ENCODE data around the gene SEMA6C.

Gene SEMA6C

GRCh38 chr1:151143057-151143435, 3.4 kb downstream of the SEMA6C start:
- H3K4me3 ChIP-seq (ENCODE audit: low read depth, low read length) = no peak overlapping the region

DNA sequence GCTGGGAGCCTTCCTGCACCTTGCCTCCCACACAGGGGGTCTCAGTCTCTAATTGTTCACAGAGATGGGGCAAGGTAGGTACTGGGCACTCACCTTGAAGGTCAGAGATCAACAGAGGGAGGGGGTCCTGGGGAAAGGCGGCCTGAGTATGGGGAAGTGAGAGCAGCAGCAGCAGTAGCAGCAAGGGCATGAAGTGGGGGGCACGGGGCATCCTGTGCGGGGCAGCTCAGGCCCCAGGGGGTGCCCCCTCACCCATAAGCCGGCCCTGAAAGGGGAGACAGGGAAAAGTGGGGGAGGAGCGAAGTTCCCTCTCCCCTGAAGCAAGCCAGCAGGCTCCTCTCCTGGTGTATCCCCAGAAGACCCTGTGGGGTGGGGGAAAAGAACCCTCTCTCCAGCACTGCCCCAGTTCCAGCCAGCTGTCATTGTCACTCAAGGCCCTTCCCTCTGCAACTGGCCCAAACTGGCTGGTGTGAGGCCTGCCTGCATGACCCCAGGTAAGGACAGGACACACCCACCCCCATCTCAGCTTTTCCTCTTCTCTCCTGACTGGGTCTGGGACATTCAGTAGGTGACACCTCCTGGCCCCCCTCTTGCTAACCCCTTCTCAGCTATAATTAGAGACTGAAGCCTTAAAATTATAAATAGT, 3.9 kb downstream of the SEMA6C start:
- H3K4me3 ChIP-seq (ENCODE audit: low read depth, low read length) = no peak overlapping the region
- TF ChIP-seq, protein P1, sequence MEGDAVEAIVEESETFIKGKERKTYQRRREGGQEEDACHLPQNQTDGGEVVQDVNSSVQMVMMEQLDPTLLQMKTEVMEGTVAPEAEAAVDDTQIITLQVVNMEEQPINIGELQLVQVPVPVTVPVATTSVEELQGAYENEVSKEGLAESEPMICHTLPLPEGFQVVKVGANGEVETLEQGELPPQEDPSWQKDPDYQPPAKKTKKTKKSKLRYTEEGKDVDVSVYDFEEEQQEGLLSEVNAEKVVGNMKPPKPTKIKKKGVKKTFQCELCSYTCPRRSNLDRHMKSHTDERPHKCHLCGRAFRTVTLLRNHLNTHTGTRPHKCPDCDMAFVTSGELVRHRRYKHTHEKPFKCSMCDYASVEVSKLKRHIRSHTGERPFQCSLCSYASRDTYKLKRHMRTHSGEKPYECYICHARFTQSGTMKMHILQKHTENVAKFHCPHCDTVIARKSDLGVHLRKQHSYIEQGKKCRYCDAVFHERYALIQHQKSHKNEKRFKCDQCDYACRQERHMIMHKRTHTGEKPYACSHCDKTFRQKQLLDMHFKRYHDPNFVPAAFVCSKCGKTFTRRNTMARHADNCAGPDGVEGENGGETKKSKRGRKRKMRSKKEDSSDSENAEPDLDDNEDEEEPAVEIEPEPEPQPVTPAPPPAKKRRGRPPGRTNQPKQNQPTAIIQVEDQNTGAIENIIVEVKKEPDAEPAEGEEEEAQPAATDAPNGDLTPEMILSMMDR (IDR thresholded peaks at IDR 0.05; ENCODE audit: low read depth, low read length) = no peak

More at GRCh38 chr1:151143057-151143435, 3.4 kb downstream of the SEMA6C start:
- TF ChIP-seq, protein P1 (IDR thresholded peaks at IDR 0.05; ENCODE audit: low read depth, low read length) = no peak

DNA sequence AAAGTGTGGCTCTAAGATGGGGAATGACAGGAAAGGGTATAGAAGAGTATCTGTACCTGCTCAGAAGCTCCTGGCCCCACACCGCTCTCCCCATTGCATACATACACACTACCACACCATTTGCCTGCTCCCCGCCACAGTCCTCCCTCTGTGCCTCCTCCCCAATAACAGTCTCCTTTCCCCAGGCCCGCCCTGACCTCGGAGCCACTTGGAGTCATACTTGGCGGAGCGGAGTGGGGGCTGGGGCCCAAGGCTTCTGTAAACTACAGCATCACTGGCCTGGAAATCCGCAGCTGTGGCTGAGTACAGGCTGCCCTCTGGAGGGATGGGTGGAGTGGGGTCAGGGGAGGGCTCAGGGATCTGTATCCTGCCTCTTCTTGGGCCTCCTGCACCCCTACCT, 8.6 kb downstream of the SEMA6C start:
- H3K4me3 ChIP-seq (ENCODE audit: low read depth, low read length) = no peak overlapping the region
- TF ChIP-seq, protein P1 (IDR thresholded peaks at IDR 0.05; ENCODE audit: low read depth, low read length) = no peak

GRCh38 chr1:151135433-151136385, 10.7 kb downstream of the SEMA6C start:
- H3K4me3 ChIP-seq (ENCODE audit: low read depth, low read length) = no peak overlapping the region
- TF ChIP-seq, protein P1 (IDR thresholded peaks at IDR 0.05; ENCODE audit: low read depth, low read length) = no peak

DNA sequence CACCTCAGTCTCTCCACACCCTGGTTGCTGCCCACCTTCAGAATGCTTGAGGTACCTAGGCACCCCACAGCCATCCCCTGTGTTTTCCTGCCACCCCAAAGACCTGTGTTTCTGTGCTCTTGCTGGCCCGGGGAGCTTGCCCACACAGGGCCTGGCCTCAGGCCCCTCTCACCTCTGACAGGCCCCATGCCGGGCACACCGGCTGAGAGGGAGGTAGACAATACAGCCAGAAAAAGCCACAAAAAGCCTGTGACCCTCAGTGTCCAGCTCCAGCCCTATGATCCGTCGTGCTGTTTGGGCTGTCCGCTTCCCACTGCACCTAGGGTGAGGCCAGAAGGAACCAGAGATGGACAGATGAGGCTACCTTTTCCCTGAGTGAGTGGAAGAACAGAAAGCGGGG, 11.4 kb downstream of the SEMA6C start:
- no peak overlapping the region for H3K4me3 ChIP-seq (ENCODE audit: low read depth, low read length)
- TF ChIP-seq, protein P1 (IDR thresholded peaks at IDR 0.05; ENCODE audit: low read depth, low read length) = no peak

GRCh38 chr1:151134396-151134795, 12.0 kb downstream of the SEMA6C start:
- no peak overlapping the region for H3K4me3 ChIP-seq (ENCODE audit: low read depth, low read length)
- TF ChIP-seq, protein P1 (IDR thresholded peaks at IDR 0.05; ENCODE audit: low read depth, low read length) = no peak
